Peyer's patch (tissue), 4 donors: ENCODE data around the gene C1R.

ENCODE experiments used
- CTCF ChIP-seq, 6 experiments: fragments of 450-650 bp in 4 of 6; fragments of 200-600 bp in 2 of 6; sonication (generic) in 1 of 6; IDR thresholded peaks; one replicate each; pipeline ENCODE4 v1.5.1; 2017 to 2019; ENCODE audit warnings: antibody characterized with exemption in 6 of 6, mild to moderate bottlenecking in 3 of 6, moderate library complexity in 1 of 6
- POLR2A ChIP-seq, 2 donors: fragments of 450-650 bp; IDR thresholded peaks; one replicate each; pipeline ENCODE4 v1.5.1; 2017; ENCODE audit warnings: antibody characterized with exemption in 2 of 2, mild to moderate bottlenecking in 2 of 2, moderate library complexity in 2 of 2

- TF ChIP-seq CTCF (IDR thresholded peaks at IDR 0.05) = no peak
- no peak for TF ChIP-seq POLR2A (IDR thresholded peaks at IDR 0.05)
Observed at GRCh38 chr12:7038591-7038990, 53.7 kb downstream of the C1R start.
